Colonic mucosa (tissue), 4 donors: ENCODE results near the gene SERBP1. TPM values are rescaled to one million over a fixed set of nuclear protein-coding genes. Genes with fewer than 3 reads are reported as not detected.

Experiments
- DNase-seq: peaks from one replicate; pipeline ENCODE4 v3.0.0-alpha.2; 2020
- H3K27ac ChIP-seq: fragments of 200-600 bp; one replicate; pipeline ENCODE4 v1.8.0; 2021
- H3K27me3 ChIP-seq: fragments of 200-600 bp; one replicate; pipeline ENCODE4 v1.8.0; 2021
- H3K36me3 ChIP-seq: fragments of 200-600 bp; one replicate; pipeline ENCODE4 v1.8.0; 2021
- H3K4me1 ChIP-seq: fragments of 200-600 bp; one replicate; pipeline ENCODE4 v1.8.0; 2021; ENCODE audit warnings: mild to moderate bottlenecking
- H3K4me3 ChIP-seq: fragments of 200-600 bp; one replicate; pipeline ENCODE4 v1.8.0; 2021
- H3K9ac ChIP-seq, 2 donors: one replicate each; pipeline ENCODE4 v1.7.0; 2013; ENCODE audit warnings: control low read depth in 2 of 2, low read depth in 2 of 2, low read length in 2 of 2
- H3K9me3 ChIP-seq: fragments of 200-600 bp; one replicate; pipeline ENCODE4 v1.8.0; 2021
- intact Hi-C: fragments of 100-400 bp; cut with DNase I; formaldehyde crosslinking; loops from one replicate; pipeline ENCODE4 v1.14.1; 2022
- total RNA-seq, 2 donors: library from RNA; stranded (reverse); fragmentation: NEBNext Ultra II Directional in 1 of 2; extraction: Animal tissue kit (Norgen Biotek cat#: 25700) in 1 of 2; gene quantifications; one replicate each; pipeline ENCODE4 v1.2.1, GENCODE V29; 2021
- TF ChIP-seq, protein P1 (sequence below): fragments of 200-600 bp; IDR thresholded peaks from one replicate; pipeline ENCODE4 v1.8.0; 2022; ENCODE audit warnings: antibody characterized with exemption, mild to moderate bottlenecking
- donor health status: healthy.
- donor health status: DM: no; HTN: no; CAD: no.
- donor health status: DM: no; HTN: no; CAD: no.

The SERBP1 gene
- total RNA-seq, 2 donors from 2014 or later: 152 to 260 TPM

DNA sequence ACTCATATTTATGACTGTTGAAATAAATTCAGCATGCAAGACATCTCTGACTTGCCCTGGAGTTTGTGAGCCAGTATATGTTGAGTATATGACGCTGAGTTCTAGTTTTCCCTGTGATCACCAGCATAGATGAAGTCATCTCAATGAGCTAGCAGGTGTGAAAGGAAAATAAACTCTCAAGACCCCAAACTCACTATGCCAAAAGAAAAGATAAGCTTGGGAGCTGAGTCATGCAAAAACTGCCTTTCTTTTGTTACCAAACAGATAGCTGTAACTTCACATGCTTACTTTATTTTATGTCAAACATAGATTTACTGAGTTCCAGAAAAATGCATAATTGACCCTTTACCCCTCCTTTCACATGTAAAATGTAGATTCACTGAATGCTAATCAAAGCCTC, 52.9 kb downstream of the SERBP1 start:
- no peak overlapping the region for H3K27ac ChIP-seq
- no peak overlapping the region for H3K4me3 ChIP-seq
- no peaks in the 10 kb centered on the region for H3K36me3 ChIP-seq
- DNase-seq: no peak
- no peaks in the 10 kb centered on the region for H3K27me3 ChIP-seq
- no peaks in the 10 kb centered on the region for H3K9me3 ChIP-seq
- no peaks in the 10 kb centered on the region for H3K4me1 ChIP-seq
- TF ChIP-seq, protein P1, sequence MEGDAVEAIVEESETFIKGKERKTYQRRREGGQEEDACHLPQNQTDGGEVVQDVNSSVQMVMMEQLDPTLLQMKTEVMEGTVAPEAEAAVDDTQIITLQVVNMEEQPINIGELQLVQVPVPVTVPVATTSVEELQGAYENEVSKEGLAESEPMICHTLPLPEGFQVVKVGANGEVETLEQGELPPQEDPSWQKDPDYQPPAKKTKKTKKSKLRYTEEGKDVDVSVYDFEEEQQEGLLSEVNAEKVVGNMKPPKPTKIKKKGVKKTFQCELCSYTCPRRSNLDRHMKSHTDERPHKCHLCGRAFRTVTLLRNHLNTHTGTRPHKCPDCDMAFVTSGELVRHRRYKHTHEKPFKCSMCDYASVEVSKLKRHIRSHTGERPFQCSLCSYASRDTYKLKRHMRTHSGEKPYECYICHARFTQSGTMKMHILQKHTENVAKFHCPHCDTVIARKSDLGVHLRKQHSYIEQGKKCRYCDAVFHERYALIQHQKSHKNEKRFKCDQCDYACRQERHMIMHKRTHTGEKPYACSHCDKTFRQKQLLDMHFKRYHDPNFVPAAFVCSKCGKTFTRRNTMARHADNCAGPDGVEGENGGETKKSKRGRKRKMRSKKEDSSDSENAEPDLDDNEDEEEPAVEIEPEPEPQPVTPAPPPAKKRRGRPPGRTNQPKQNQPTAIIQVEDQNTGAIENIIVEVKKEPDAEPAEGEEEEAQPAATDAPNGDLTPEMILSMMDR: no peak
- intact Hi-C loops: no loop called here
- H3K9ac ChIP-seq: no peak overlapping the region

DNA sequence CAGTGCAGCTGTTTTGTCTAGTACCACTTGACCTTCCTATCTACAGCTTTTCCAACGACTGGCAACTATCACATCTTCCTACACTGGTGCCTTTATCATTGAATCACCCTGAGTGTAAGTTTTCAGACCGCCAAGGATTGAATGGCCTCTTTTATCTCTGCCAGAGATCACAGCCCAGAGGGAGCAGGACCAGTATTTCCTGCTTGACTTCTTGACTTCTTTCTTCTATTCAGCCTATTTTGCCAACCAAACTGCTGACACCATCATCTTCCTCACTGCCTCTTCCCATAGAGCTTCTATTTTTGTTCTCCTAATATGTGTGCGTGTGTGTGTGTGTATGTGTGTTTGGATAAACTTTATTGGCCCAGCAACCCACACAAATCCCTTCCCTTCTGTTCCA, 53.8 kb downstream of the SERBP1 start:
- no peaks in the 10 kb centered on the region for H3K4me1 ChIP-seq
- H3K9me3 ChIP-seq: no peaks in the 10 kb centered on the region
- H3K9ac ChIP-seq: no peak overlapping the region
- DNase-seq: no peak
- no peaks in the 10 kb centered on the region for H3K27me3 ChIP-seq
- H3K36me3 ChIP-seq: no peaks in the 10 kb centered on the region
- TF ChIP-seq, protein P1: no peak
- H3K27ac ChIP-seq: no peak overlapping the region
- H3K4me3 ChIP-seq: no peak overlapping the region
- intact Hi-C loops: no loop called here

DNA sequence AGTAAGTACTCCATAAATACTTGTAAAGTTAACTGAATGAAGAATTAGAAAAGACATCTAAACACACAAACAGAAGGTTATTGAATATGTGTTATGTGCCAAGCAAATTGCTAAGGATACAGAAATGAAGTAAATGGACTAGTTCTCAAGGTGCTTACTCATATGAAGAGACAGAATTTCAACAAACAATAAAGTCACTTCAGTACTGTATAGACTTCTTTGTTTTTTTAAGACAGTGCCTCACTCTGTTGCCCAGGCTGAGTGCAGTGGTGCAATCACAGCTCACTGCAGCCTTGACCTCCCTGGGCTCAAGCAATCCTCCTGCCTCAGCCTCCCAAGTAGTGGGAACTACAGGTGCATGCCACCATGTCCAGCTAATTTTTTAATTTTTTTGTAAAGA, 57.3 kb downstream of the SERBP1 start:
- intact Hi-C loops: no loop called here
- Histone ChIP-seq H3K4me1 (no peaks in the 10 kb centered on the region), H3K27ac (no peak overlapping the region), H3K4me3 (no peak overlapping the region), H3K9me3 (no peaks in the 10 kb centered on the region), H3K27me3 (no peaks in the 10 kb centered on the region), H3K36me3 (no peaks in the 10 kb centered on the region), H3K9ac (no peak overlapping the region)
- TF ChIP-seq, protein P1: no peak
- DNase-seq: no peak

DNA sequence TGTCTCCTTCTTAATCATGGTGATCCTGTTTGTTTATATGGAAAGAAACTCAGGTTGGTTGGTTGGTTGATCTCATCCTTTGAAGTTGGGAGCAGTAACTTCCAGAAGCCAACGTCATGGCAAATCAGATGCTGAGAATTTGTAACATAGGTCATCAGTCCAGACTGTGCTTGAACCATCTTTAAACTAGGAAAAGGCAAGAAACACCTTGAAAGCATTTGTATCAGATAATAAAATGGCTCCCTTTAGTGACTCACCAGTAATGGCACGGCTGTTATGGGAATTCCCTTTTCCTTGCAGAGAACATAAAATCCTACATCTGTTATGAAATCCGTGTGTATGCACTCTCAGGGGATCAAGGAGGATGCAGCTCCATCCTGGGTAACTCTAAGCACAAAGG, 58.1 kb downstream of the SERBP1 start:
- Histone ChIP-seq H3K9ac (no peak overlapping the region), H3K27ac (no peak overlapping the region), H3K4me3 (no peak overlapping the region), H3K36me3 (no peaks in the 10 kb centered on the region), H3K27me3 (no peaks in the 10 kb centered on the region), H3K9me3 (no peaks in the 10 kb centered on the region), H3K4me1 (no peaks in the 10 kb centered on the region)
- intact Hi-C loops: no loop called here
- DNase-seq: no peak
- TF ChIP-seq, protein P1: no peak

DNA sequence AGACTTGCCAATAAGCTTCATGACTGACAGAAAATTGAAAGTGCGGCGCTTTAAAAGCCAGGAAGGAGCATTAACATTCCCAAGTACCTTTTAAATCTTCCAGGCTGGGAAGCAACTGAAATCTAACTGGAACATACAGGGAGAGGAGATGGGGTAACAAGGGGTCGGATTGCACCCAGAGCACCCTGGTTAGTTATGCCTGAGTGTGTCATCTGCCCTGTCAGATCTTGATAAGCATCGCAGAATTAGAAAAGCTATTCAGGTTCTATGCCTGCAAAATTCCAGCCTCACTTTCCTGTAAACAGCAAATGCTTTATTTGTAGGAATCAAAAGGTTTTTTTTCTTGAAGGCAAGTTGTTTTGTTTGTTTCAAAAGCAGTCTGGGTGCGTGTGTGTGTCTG, 58.5 kb downstream of the SERBP1 start:
- Histone ChIP-seq H3K4me3 (no peak overlapping the region), H3K27ac (no peak overlapping the region), H3K4me1 (no peaks in the 10 kb centered on the region), H3K9me3 (no peaks in the 10 kb centered on the region), H3K27me3 (no peaks in the 10 kb centered on the region), H3K9ac (no peak overlapping the region), H3K36me3 (no peaks in the 10 kb centered on the region)
- no peak for DNase-seq
- TF ChIP-seq, protein P1: no peak
- intact Hi-C loops: no loop called here

DNA sequence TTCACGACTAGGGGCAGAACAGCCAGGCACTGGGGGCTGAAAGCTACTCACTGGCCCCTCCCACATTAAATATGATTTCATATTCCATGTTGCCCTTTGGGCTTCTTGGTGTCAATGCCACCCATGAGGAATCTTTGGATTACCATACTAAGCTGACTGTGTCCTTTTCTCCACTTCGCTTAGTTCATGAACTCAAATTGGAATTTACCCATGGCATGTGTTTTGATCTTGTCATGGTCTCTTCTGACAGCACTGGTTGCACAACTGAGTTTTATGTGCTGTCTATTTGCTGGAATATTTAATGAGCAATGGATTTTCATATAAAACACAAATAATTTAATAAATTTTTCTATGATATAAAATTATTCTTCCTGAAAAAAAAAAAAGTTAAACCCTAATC, 59.2 kb downstream of the SERBP1 start:
- H3K9me3 ChIP-seq: no peaks in the 10 kb centered on the region
- H3K4me3 ChIP-seq: no peak overlapping the region
- intact Hi-C loops: no loop called here
- no peak overlapping the region for H3K9ac ChIP-seq
- H3K4me1 ChIP-seq: no peaks in the 10 kb centered on the region
- no peaks in the 10 kb centered on the region for H3K36me3 ChIP-seq
- DNase-seq: no peak
- no peak overlapping the region for H3K27ac ChIP-seq
- H3K27me3 ChIP-seq: no peaks in the 10 kb centered on the region
- TF ChIP-seq, protein P1: no peak
